SKM-1 (cell line): Measurements from ENCODE around the gene DAZAP1.
"Not testable (repeated sequence)": the region's sequence is repeated elsewhere in the genome, so short reads cannot be mapped to it uniquely, and the experiment has no call there.

Experiments used
- DNase-seq: peaks from one replicate; lab custom pipeline; 2025; ENCODE audit not compliant: unreplicated experiment; lab: John Stamatoyannopoulos, UW

Gene DAZAP1

GRCh38 chr19:1410136-1410786 is 2.9 kb downstream of the DAZAP1 start:
- DNase-seq, result no peak

- DNase-seq, result no peak
Measured at GRCh38 chr19:1410789-1411188, 3.4 kb downstream of the DAZAP1 start.

DNA sequence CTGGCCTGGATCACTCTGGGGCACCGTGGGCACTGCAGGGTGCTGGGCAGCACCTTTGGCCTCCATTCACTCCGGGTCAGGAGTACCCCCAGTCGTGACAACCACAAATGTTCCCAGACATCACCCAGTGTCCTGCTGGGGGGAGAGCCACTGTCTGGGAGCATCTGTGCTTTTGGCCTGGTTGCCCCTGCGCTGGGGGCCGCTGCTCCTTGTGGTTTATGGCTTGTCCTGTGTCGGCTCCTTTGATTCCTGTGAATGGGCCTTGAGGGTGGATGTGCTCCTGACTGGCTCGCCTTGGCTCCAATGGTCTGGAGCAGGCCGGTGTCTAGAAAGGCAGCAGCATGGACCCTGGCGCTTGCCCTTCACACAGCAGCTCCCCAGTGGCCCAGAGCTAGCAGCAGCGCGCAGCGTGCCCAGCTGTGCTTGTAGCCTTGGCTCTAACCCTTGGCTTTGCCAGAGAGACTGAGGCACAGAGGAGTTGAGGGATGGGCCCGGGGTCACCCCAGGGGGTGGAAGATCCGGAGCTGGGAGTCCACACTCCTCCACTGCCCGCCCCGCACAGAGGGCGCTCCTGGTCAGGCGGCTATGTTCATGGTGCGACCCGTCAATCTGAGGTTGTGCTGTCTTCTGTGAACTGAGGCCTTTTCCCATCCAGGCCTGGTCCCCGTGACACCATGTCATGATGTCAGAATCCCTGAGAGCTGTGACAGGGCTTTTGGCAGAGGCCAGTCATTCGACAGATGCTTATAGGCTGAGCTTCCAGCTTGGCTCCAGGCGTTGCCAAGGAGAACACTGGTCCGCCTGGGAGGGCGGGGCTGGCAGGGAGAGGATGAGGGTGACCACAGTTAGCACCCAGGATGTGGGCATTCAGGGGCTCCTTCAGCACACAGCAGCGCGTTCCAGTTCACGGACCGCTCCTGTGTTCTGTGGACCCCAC is 4.1 kb downstream of the DAZAP1 start:
- DNase-seq, result no peak

GRCh38 chr19:1412323-1412923 is 5.0 kb downstream of the DAZAP1 start:
- DNase-seq, result no peak

GRCh38 chr19:1412995-1413800 is 5.8 kb downstream of the DAZAP1 start:
- DNase-seq, result no peak

DNA sequence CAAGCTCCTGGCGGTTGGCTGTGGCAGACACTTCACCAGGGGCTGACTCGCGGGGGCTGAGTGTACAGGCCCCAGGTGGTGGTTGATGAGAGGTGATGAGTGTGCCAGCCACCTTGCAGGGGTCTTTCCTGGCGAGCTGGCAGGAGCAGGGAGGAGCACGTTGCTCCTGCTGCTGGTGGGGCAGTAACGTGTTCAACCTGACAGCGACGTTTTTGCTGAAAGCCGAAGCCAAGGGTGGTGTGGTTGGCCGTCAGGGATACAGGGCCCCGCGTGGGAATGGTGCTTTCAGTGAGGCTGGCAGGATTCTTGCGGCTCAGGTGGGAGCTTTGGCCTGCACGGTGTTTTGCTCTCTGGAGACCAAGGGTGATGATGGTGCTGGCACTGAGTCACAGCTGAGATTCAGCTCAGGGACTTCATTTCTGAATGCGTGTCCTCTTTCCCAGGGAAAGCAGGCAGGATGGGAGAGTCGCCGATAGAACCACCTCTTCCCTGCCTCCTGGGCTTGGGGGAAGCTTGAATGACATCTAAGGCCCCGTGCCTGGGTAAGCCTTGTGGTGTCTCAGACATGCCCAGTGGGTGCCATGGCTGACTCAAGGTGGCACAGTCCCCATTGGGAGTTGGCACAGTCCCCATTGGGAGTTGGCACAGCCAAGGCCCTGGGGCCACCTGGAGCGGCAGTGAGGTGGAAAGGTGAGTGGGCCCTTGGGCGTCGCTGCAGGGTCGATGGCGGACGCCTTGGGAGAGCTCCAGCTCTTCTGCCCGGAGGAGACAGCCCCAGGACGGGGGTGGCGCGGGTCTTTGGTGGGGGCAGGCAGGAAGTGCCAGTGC is 8.8 kb downstream of the DAZAP1 start:
- no peak for DNase-seq

DNA sequence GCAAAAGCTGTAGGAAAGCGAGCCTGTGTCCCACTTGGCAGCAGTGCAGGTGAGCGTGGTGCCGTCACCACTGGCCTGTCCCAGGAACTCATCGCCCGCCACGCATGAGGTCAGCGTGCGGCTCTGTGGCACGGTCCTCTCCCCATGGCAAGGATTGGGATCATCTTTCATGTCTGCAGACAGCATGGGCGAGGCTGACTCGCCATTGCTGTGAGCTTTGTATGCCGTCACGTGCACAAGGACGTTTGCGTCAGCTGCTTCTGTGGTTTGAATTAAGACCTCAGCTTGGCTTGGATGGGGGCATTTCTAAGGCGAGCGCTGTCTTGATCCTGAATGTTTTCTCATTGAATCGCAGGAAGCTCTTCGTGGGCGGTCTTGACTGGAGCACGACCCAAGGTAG is 9.8 kb downstream of the DAZAP1 start:
- DNase-seq, result no peak

GRCh38 chr19:1417681-1418495 is 10.5 kb downstream of the DAZAP1 start:
- DNase-seq, result no peak

- DNase-seq, result no peak
Measured at GRCh38 chr19:1418496-1418775, 11.1 kb downstream of the DAZAP1 start.

GRCh38 chr19:1418951-1419738 is 11.8 kb downstream of the DAZAP1 start:
- no peak for DNase-seq

- not testable (repeated sequence) for DNase-seq
Measured at GRCh38 chr19:1420085-1420484, 12.7 kb downstream of the DAZAP1 start.

DNA sequence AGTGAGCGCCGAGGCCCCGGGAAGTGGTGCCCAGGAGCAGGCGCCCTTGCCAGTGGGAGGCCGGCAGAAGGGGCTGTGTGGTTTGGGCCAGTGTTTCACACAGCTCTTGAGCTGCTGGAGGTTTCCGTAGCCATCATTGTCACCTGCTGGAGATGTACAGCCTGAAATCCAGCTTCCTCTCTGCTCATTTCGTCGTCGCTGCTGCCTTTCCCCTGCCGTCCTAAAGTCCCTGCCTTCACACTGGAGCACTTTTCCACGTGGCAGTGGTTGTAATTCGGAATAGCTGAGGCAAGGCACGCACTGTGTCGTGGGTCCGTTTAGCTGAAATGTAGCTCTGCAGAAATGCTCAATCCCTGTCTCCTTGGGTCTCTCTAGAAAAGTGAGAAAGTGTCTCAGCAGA is 13.2 kb downstream of the DAZAP1 start:
- no peak for DNase-seq

GRCh38 chr19:1421218-1421957 is 14.0 kb downstream of the DAZAP1 start:
- DNase-seq, result no peak

GRCh38 chr19:1421958-1422305 is 14.5 kb downstream of the DAZAP1 start:
- no peak for DNase-seq

DNA sequence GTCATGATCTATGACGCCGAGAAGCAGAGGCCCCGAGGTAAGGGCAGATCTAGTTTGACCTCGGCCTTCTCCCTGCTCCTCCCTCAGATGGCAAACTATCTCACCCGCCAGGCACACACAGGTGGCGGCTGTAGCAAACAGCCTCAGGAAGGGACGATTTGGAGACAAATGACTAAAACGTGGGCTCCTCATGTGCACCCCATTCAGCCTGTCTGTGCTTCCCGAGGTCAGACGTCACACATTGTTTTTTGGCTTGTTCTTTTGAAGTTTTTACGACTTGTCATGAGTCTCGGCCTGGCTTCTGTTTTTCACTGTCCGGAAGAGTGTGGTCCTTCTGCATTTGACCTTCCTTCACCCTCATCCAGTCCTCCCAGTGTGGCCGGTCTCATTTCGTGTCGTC is 15.0 kb downstream of the DAZAP1 start:
- no peak for DNase-seq

DNA sequence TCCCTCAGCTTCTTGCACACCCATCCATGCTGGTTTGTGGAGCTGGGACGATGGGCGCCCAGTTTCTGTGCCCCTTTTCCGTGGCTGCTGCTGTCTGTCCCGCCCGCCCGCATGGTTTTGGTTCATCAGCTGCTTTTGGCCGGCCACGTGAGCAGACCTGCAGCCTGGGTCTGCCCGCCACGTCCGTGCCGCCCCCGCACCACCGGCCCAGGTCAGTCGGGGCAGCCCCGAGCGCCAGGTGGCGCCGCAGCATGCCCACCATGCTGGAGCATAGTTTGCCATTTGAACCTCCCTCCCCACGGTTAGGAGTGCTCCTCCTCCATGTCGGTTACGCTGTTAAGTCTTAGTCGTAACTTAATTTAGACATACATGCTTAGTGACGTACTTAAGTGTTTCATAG is 15.6 kb downstream of the DAZAP1 start:
- no peak for DNase-seq

DNA sequence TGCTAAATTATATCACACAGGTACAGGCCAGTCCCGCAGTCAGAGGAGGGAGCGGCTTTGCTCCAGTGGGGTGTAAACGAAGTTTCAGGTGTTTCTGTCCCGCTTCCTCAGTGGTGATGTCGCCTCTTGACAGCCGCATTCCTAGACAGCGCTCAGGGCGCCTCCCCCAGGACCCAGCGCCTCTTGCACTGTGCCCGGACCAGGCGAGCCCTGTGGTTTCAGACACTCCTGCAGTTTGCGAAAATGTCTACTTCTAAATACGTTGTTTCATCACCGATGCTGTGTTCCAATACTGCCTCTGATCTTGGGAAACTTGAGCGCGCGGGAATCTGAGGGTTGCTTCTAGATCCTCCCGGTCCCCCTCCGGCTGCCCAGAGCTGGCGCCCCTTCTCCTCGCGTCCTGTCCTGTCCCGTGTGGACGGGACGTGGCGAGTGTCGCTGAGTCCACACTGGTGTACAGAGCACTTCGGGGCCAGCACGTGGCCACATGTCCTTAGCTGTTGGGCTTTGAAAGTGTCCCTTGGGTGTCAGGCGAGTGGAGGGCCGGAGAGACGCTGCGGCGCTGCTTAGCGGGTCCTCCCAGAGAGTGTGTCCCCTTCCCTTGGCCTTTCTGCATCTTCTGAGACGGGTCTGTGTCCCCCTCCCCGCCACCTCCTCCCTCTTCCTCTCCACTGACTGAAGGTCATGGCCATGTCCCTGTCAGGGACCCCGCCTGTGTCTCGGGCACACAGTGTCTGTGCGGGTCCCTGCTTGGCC is 16.2 kb downstream of the DAZAP1 start:
- no peak for DNase-seq
